ENCODE measurements around the gene COL2A1.

COL2A1 gene

GRCh38 chr12:47944685-47945340 is 59.5 kb downstream of the COL2A1 start:
- no peak for DNase-seq (ENCODE audit: low spot score)

- no peak for DNase-seq (ENCODE audit: low spot score)
These were observed 60.5 kb downstream of the COL2A1 start for GRCh38 chr12:47943623-47944340.

- no peak for DNase-seq (ENCODE audit: low spot score)
These were observed 61.6 kb downstream of the COL2A1 start for GRCh38 chr12:47942614-47943225.

- no peak for DNase-seq (ENCODE audit: low spot score)
These were observed 62.2 kb downstream of the COL2A1 start for GRCh38 chr12:47941871-47942613.

GRCh38 chr12:47941475-47941780 is 62.8 kb downstream of the COL2A1 start:
- DNase-seq (ENCODE audit: low spot score): no peak

GRCh38 chr12:47940773-47941474 is 63.4 kb downstream of the COL2A1 start:
- DNase-seq (ENCODE audit: low spot score): no peak

- no peak for DNase-seq (ENCODE audit: low spot score)
These were observed 65.2 kb downstream of the COL2A1 start for GRCh38 chr12:47939009-47939601.

GRCh38 chr12:47938594-47938993 is 65.7 kb downstream of the COL2A1 start:
- DNase-seq (ENCODE audit: low spot score): no peak

- peak; percentile 45 for DNase-seq (ENCODE audit: low spot score)
These were observed 66.2 kb downstream of the COL2A1 start for GRCh38 chr12:47938093-47938492.

DNA sequence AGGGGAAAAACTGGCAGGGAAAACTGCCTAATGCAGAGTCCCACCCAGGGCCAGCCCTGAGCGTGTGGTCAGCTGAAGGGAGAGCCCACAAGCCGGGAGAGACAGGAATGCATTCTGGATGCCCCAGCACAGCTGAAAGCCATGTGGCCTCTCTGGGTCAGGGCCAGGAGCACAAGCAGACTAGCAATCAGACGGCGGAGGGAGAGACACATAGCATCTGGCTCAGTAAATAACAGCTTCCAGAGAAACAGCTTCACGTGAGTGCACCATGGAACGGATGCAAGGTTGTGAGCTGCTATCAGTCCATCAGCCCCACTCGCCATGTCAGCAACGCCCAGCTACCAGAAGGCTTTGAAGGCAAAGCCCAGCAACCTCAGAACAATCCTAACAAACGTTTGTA is 69.1 kb downstream of the COL2A1 start:
- peak; percentile 85 for DNase-seq (ENCODE audit: low spot score)

GRCh38 chr12:47931187-47931586 is 73.1 kb downstream of the COL2A1 start:
- no peak for DNase-seq (ENCODE audit: low spot score)

GRCh38 chr12:47930634-47931033 is 73.6 kb downstream of the COL2A1 start:
- no peak for DNase-seq (ENCODE audit: low spot score)

DNA sequence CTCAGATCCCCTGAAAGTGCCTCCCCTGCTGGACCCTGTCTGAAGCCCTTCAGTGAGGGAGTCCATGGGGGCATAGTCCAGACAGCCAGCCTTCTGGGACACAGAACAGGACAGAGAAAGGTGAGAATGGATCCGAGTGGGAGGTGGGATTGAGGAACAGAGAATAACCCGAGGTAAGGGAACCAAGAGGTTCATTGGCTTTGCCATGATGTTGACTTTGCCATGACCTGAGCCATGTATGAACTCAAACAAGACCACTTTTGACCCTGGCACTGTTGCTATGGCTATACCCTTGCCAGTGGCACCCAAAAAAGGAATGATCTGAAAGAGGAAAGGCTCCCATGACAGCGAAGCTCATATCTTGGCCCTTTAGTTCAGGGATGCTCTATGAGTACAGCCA is 76.9 kb downstream of the COL2A1 start:
- no peak for DNase-seq (ENCODE audit: low spot score)

All from AG08396 (cell line).